ENCODE results near the gene BCAP31. TPM values are rescaled to one million over a fixed set of nuclear protein-coding genes. Genes with fewer than 3 reads are reported as not detected.
"Not testable (repeated sequence)": the region's sequence is repeated elsewhere in the genome, so short reads cannot be mapped to it uniquely, and the experiment has no call there.

The BCAP31 gene
- polyA plus RNA-seq, 1 experiment: 222 TPM

DNA sequence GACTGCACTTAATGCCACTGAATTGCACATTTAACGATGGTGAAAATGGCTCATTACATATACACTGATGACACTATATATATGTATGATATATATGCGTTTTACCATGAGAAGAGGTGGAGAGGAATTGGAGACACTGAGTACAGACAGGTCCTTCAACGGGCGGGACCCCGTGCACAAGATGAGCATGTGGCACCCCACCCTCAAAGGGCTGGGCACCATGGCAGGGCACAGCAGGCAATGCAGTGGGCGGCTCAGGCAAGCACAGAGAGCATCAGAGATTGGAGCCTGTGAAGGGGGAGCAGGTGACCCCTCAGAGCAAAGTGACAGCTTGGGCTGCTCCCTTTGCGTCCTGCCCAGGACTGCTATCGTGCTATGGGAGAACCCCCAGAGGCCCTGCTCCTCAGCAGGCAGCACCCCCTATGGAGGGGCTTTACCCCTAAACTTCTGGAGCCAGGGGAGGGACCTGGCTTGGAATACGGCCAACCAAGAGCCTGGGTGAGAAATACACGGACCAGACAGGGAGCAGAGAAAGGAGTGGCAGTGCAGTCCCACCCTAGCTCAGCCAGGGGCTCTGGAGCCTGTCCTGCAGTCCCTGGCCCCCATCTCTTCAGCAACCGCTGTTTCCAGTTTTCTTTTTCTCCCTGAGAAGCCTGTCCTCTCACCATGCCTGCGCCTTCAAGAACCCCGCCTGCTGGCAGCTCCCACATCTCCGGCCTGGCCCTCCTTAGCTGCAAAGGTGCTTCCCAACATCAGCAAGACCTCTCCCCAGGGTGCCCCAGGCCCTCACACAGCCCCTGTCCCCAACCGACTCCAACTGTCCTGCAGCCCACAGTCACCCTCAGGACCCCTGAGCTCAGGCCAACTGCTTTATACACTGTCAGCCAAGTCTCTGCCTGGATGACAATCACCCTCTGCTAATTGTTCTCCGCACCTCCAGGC is 26.0 kb downstream of the BCAP31 start:
- ChIA-PET POLR2A (no interaction called here), CTCF (no interaction called here)
- DNase-seq (ENCODE audit: low read depth): no peak

DNA sequence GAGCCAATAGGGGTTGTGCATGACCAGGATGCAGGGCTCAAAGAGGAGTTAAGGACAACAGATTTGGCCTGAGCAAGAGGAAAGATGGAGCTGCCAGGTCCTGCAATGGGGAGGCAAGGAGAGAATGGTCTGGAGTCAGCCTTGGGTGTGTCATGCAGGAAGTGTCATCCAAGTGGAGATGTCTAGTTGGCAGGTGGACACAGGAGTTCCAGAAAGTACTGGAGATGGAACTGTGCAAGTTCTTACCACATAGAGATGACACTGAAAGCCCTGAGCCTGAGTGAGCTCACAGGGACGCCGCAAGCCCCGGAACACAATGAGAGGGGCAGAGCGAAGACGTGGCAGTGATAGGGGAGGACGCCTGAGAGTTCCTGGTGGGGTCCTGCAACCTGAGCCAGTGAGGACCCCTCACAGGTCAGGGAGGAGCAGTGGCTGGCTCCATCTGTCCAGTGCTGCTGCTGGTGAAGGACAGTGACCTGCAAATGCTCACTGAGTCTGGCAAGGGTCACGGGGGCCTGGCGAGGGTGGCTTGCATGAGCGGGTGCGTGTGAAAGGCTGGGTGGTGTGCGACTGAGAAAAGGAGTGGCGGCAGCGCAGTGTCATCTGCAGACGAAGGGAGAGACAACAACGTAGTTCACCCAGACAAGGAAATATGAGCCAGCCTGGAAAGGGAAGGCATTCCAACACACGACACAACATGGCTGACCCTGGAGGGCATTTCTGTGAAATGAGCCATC is 27.0 kb downstream of the BCAP31 start:
- not testable (repeated sequence) for DNase-seq (ENCODE audit: low read depth)

More for the DNA sequence above, 26.0 kb downstream of the BCAP31 start:
- Histone ChIP-seq H3K27me3 (ENCODE audit: control insufficient read depth, insufficient read depth, low read length) (no peaks in the 10 kb centered on the region), H3K4me3 (ENCODE audit: low read depth, low read length) (no peak overlapping the region), H3K36me3 (ENCODE audit: control insufficient read depth, insufficient read depth, low read length) (peaks cover 3% of the 10 kb centered on the region)
- TF ChIP-seq, protein P1, sequence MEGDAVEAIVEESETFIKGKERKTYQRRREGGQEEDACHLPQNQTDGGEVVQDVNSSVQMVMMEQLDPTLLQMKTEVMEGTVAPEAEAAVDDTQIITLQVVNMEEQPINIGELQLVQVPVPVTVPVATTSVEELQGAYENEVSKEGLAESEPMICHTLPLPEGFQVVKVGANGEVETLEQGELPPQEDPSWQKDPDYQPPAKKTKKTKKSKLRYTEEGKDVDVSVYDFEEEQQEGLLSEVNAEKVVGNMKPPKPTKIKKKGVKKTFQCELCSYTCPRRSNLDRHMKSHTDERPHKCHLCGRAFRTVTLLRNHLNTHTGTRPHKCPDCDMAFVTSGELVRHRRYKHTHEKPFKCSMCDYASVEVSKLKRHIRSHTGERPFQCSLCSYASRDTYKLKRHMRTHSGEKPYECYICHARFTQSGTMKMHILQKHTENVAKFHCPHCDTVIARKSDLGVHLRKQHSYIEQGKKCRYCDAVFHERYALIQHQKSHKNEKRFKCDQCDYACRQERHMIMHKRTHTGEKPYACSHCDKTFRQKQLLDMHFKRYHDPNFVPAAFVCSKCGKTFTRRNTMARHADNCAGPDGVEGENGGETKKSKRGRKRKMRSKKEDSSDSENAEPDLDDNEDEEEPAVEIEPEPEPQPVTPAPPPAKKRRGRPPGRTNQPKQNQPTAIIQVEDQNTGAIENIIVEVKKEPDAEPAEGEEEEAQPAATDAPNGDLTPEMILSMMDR (IDR thresholded peaks at IDR 0.05; ENCODE audit: insufficient read depth, low read depth, low read length): no peak

DNA sequence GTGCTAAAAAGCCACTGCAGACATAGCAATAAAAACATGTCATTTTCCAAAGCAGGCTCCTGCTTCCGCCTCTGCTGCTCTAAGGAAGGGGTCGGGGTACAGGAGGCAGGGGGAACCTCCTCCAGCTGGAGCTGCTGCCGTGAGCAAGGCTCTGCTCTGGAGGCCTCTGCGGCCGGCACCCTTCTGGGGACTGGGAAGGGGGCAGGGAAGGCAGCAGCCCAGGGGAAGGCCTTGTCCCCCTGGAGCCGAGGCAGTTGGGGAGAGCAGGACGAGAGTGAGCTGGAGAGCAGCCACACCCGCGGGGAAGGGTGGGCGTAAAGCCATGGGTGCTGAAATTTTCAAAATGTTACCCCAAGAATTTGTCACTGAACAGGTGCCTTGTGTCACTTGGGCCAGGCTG is 27.6 kb downstream of the BCAP31 start:
- POLR2A ChIA-PET; H3K4me3 ChIP-seq (ENCODE audit: low read depth, low read length); DNase-seq (ENCODE audit: low read depth); H3K27me3 ChIP-seq (ENCODE audit: control insufficient read depth, insufficient read depth, low read length); CTCF ChIA-PET; H3K36me3 ChIP-seq (ENCODE audit: control insufficient read depth, insufficient read depth, low read length): not testable (repeated sequence)

More for the DNA sequence above, 27.0 kb downstream of the BCAP31 start:
- POLR2A ChIA-PET; H3K27me3 ChIP-seq (ENCODE audit: control insufficient read depth, insufficient read depth, low read length); H3K36me3 ChIP-seq (ENCODE audit: control insufficient read depth, insufficient read depth, low read length); CTCF ChIA-PET; H3K4me3 ChIP-seq (ENCODE audit: low read depth, low read length): not testable (repeated sequence)

DNA sequence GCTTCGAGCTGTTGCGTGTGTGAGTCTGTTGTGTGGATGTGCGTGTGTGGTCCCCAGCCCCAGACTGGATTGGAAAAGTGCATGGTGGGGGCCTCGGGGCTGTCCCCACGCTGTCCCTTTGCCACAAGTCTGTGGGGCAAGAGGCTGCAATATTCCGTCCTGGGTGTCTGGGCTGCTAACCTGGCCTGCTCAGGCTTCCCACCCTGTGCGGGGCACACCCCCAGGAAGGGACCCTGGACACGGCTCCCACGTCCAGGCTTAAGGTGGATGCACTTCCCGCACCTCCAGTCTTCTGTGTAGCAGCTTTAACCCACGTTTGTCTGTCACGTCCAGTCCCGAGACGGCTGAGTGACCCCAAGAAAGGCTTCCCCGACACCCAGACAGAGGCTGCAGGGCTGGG is 28.1 kb downstream of the BCAP31 start:
- Histone ChIP-seq H3K36me3 (ENCODE audit: control insufficient read depth, insufficient read depth, low read length) (peaks cover 2% of the 10 kb centered on the region; the same call in 1 of the 2 replicates), H3K27me3 (ENCODE audit: control insufficient read depth, insufficient read depth, low read length) (no peaks in the 10 kb centered on the region), H3K4me3 (ENCODE audit: low read depth, low read length) (no peak overlapping the region)
- TF ChIP-seq, protein P1 (IDR thresholded peaks at IDR 0.05; ENCODE audit: insufficient read depth, low read depth, low read length): no peak
- ChIA-PET CTCF (no interaction called here), POLR2A (no interaction called here)
- no peak for DNase-seq (ENCODE audit: low read depth)

DNA sequence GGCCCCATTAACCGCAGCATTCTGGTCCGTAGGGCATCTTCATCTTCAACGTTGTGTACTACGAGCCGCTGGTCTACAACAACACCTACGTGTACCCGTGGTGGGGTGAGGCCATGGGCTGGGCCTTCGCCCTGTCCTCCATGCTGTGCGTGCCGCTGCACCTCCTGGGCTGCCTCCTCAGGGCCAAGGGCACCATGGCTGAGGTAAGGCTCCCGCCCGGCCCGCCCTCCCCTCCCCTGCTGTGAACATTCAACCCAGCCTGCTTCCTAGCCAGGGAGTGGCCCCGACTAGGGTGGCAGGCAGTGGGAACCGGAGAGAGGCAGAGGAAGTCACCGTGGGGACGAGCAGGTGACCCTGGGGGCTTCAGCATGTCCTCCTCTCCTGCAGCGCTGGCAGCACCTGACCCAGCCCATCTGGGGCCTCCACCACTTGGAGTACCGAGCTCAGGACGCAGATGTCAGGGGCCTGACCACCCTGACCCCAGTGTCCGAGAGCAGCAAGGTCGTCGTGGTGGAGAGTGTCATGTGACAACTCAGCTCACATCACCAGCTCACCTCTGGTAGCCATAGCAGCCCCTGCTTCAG is 29.4 kb downstream of the BCAP31 start:
- H3K27me3 ChIP-seq (ENCODE audit: control insufficient read depth, insufficient read depth, low read length): no peaks in the 10 kb centered on the region
- TF ChIP-seq, protein P1 (IDR thresholded peaks at IDR 0.05; ENCODE audit: insufficient read depth, low read depth, low read length): no peak
- no peak for DNase-seq (ENCODE audit: low read depth)
- CTCF ChIA-PET: no interaction called here
- POLR2A ChIA-PET: interaction anchor here (0.6 kb wide), 1 partner anchor 22 kb away, joined by 7 read pairs; no protein-coding TSS in a partner anchor
- H3K36me3 ChIP-seq (ENCODE audit: control insufficient read depth, insufficient read depth, low read length): peaks cover 2% of the 10 kb centered on the region; the same call in 1 of the 2 replicates
- no peak overlapping the region for H3K4me3 ChIP-seq (ENCODE audit: low read depth, low read length)

DNA sequence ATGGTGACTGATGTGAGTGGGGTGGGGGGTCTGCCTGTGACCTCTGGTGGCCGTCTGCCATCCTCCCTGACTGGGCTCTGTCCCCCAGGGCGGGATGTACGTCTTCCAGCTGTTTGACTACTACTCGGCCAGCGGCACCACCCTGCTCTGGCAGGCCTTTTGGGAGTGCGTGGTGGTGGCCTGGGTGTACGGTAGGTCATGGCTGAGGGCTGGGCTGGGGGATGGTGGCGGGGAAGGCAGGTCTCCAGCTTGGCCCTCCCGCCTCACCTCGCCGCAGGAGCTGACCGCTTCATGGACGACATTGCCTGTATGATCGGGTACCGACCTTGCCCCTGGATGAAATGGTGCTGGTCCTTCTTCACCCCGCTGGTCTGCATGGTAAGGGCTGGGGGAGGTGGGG is 29.9 kb downstream of the BCAP31 start:
- H3K36me3 ChIP-seq (ENCODE audit: control insufficient read depth, insufficient read depth, low read length); DNase-seq (ENCODE audit: low read depth); CTCF ChIA-PET; H3K4me3 ChIP-seq (ENCODE audit: low read depth, low read length); POLR2A ChIA-PET; H3K27me3 ChIP-seq (ENCODE audit: control insufficient read depth, insufficient read depth, low read length): not testable (repeated sequence)
